NK-92 (cell line): ENCODE results near the gene CFAP119.

ENCODE experiments used
- DNase-seq: peaks from one replicate; lab custom pipeline; 2025; ENCODE audit not compliant: unreplicated experiment; lab: John Stamatoyannopoulos, UW

The CFAP119 gene

GRCh38 chr16:30762991-30763725 lies 1.3 kb upstream of the CFAP119 start:
- DNase-seq = no peak

GRCh38 chr16:30761427-30761927 lies 385 bp downstream of the CFAP119 start:
- no peak for DNase-seq

GRCh38 chr16:30760577-30761426 lies 1.1 kb downstream of the CFAP119 start:
- no peak for DNase-seq

- DNase-seq = no peak
Observed at GRCh38 chr16:30760001-30760559, 1.8 kb downstream of the CFAP119 start.

GRCh38 chr16:30758988-30759491 lies 2.8 kb downstream of the CFAP119 start:
- DNase-seq = no peak

GRCh38 chr16:30757316-30757715 lies 4.5 kb downstream of the CFAP119 start:
- no peak for DNase-seq

- no peak for DNase-seq
Observed at GRCh38 chr16:30756781-30757100, 5.1 kb downstream of the CFAP119 start.

- DNase-seq = no peak
Observed at GRCh38 chr16:30755955-30756780, 5.7 kb downstream of the CFAP119 start.

GRCh38 chr16:30753596-30753995 lies 8.3 kb downstream of the CFAP119 start:
- no peak for DNase-seq

- no peak for DNase-seq
Observed at GRCh38 chr16:30750876-30751465, 10.9 kb downstream of the CFAP119 start.

- DNase-seq = no peak
Observed at GRCh38 chr16:30750201-30750600, 11.7 kb downstream of the CFAP119 start.

- DNase-seq = no peak
Observed at GRCh38 chr16:30748634-30749445, 13.0 kb downstream of the CFAP119 start.

GRCh38 chr16:30747799-30748633 lies 13.8 kb downstream of the CFAP119 start, which contains the start of gene PHKG2:
Gene PHKG2 (plus strand): TSS chr16:30748425. CDS start chr16:30748821, 396 bp downstream.
- DNase-seq = peak; percentile 59

GRCh38 chr16:30747331-30747730 lies 14.5 kb downstream of the CFAP119 start:
- DNase-seq = no peak

GRCh38 chr16:30746638-30747175 lies 15.2 kb downstream of the CFAP119 start:
- DNase-seq = no peak

GRCh38 chr16:30745082-30745481 lies 16.8 kb downstream of the CFAP119 start:
- no peak for DNase-seq

- DNase-seq = no peak
Observed at GRCh38 chr16:30744183-30744582, 17.7 kb downstream of the CFAP119 start.

- no peak for DNase-seq
Observed at GRCh38 chr16:30743716-30744115, 18.1 kb downstream of the CFAP119 start.
